ENCODE data around the gene TNNI3K. TPM values are rescaled to one million over a fixed set of nuclear protein-coding genes. Genes with fewer than 3 reads are reported as not detected.

TNNI3K gene
- total RNA-seq, 1 experiment from 2014 or later: 0.49 TPM

DNA sequence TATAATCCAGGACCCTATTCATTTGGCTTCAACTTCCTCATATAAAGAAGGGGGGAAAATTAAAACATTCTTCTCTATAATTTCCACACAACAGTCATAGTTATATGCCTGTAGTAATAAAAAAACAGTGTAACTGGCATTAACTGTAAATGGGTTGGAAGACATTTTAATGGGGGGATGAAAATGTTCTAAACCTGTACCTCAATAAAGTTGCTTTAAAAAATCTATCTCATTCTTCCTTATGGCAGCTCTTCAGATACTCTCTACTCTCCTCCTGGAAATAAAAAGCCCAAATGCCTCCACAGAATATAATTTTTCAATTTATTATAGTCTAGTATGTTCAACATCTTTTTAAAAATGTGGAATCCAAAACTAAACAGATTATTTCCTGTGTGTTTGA is 39.8 kb upstream of the TNNI3K start:
- no TSS peak for BruUV-seq (replicated peaks)
- Histone ChIP-seq H3K9me2 (ENCODE audit: insufficient read depth) (no peaks in the 10 kb centered on the region), H3K27ac (ENCODE audit: low read depth, low read length) (no peak overlapping the region), H3K36me3 (ENCODE audit: control insufficient read depth in 1 of 2, insufficient read depth in 2 of 2, low read length in 2 of 2) (no peaks in the 10 kb centered on the region), H3K4me2 (ENCODE audit: low read length) (no peak overlapping the region), H3K79me2 (ENCODE audit: insufficient read depth, low read length) (no peaks in the 10 kb centered on the region), H4K20me1 (ENCODE audit: insufficient read depth) (no peaks in the 10 kb centered on the region), H3K4me3 (replicated peaks in 1 of 2; ENCODE audit: low read depth in 1 of 2, low read length in 2 of 2) (no peak overlapping the region), H3K9ac (ENCODE audit: low read length) (no peak overlapping the region), H2AFZ (ENCODE audit: low read depth, low read length, poor library complexity, severe bottlenecking) (no peak overlapping the region), H3K27me3 (ENCODE audit: insufficient read depth, low read length) (no peaks in the 10 kb centered on the region), H3K9me3 (ENCODE audit: control insufficient read depth in 1 of 2, insufficient read depth in 1 of 2, low read depth in 1 of 2, low read length in 2 of 2) (no peaks in the 10 kb centered on the region), H3K4me1 (ENCODE audit: control insufficient read depth in 1 of 2, insufficient read depth in 2 of 2, low read length in 2 of 2) (peaks cover 3 to 14% of the 10 kb centered on the region in 2 experiments; a peak in 3 of 4 replicates)
- ChIA-PET POLR2A (no interaction called here), CTCF (no interaction called here), RAD21 (ENCODE audit: low non-redundant PET in 1 of 2, low total read pairs in 2 of 2, uncharacterized antibody in 2 of 2, unreplicated experiment in 2 of 2) (interaction anchor here in 1 of 2 experiments (0.6 kb wide), 1 partner anchor 24 kb away, joined by 4 read pairs; no protein-coding TSS in a partner anchor)
- TF ChIP-seq CEBPB (IDR thresholded peaks at IDR 0.05; ENCODE audit: low read depth) (no peak), POLR2AphosphoS5 (IDR thresholded peaks at IDR 0.05; ENCODE audit: low read depth, low read length) (no peak)
- TF ChIP-seq, protein P1, sequence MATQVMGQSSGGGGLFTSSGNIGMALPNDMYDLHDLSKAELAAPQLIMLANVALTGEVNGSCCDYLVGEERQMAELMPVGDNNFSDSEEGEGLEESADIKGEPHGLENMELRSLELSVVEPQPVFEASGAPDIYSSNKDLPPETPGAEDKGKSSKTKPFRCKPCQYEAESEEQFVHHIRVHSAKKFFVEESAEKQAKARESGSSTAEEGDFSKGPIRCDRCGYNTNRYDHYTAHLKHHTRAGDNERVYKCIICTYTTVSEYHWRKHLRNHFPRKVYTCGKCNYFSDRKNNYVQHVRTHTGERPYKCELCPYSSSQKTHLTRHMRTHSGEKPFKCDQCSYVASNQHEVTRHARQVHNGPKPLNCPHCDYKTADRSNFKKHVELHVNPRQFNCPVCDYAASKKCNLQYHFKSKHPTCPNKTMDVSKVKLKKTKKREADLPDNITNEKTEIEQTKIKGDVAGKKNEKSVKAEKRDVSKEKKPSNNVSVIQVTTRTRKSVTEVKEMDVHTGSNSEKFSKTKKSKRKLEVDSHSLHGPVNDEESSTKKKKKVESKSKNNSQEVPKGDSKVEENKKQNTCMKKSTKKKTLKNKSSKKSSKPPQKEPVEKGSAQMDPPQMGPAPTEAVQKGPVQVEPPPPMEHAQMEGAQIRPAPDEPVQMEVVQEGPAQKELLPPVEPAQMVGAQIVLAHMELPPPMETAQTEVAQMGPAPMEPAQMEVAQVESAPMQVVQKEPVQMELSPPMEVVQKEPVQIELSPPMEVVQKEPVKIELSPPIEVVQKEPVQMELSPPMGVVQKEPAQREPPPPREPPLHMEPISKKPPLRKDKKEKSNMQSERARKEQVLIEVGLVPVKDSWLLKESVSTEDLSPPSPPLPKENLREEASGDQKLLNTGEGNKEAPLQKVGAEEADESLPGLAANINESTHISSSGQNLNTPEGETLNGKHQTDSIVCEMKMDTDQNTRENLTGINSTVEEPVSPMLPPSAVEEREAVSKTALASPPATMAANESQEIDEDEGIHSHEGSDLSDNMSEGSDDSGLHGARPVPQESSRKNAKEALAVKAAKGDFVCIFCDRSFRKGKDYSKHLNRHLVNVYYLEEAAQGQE (IDR thresholded peaks at IDR 0.05; ENCODE audit: low read depth): no peak
- no peak for DNase-seq (ENCODE audit: low read depth, low spot score)
- no peak for ATAC-seq
- intact Hi-C loops (cut with micrococcal nuclease): no loop called here

DNA sequence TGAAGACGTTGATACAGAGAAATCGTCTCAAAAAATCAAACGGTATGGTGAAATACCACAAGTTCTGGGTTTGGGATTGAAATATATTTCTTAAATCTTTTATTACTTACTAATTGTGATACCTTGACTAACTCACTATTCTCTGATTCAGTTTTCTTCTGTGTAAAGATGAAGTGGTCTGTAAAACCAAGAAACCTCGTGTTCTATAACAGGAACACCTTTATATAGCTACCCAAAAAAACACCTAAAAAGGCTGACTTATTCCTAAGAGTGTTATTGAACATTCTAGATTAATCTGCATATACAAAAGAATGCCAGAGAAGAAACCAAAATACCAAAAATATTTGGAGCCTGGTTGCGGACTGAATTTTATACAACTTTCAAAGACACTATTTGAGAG is 37.9 kb upstream of the TNNI3K start:
- no peak overlapping the region for H3K27ac ChIP-seq (ENCODE audit: low read depth, low read length)
- H3K4me3 ChIP-seq (replicated peaks in 1 of 2; ENCODE audit: low read depth in 1 of 2, low read length in 2 of 2): peak overlapping the region; percentile 72 to 85
- no peaks in the 10 kb centered on the region for H3K9me3 ChIP-seq (ENCODE audit: control insufficient read depth in 1 of 2, insufficient read depth in 1 of 2, low read depth in 1 of 2, low read length in 2 of 2)
- peaks cover 3 to 14% of the 10 kb centered on the region in 2 experiments; a peak in 3 of 4 replicates for H3K4me1 ChIP-seq (ENCODE audit: control insufficient read depth in 1 of 2, insufficient read depth in 2 of 2, low read length in 2 of 2)
- POLR2A ChIA-PET: no interaction called here
- H3K9me2 ChIP-seq (ENCODE audit: insufficient read depth): no peaks in the 10 kb centered on the region
- H4K20me1 ChIP-seq (ENCODE audit: insufficient read depth): no peaks in the 10 kb centered on the region
- RAD21 ChIA-PET (ENCODE audit: low non-redundant PET in 1 of 2, low total read pairs in 2 of 2, uncharacterized antibody in 2 of 2, unreplicated experiment in 2 of 2): no interaction called here
- intact Hi-C loops (cut with micrococcal nuclease): no loop called here
- peak overlapping the region; percentile 66 for H3K9ac ChIP-seq (ENCODE audit: low read length)
- peak overlapping the region; percentile 57 for H2AFZ ChIP-seq (ENCODE audit: low read depth, low read length, poor library complexity, severe bottlenecking)
- CTCF ChIA-PET: no interaction called here
- H3K4me2 ChIP-seq (ENCODE audit: low read length): peak overlapping the region; percentile 85
- no TSS peak for BruUV-seq (replicated peaks)
- no peak for DNase-seq (ENCODE audit: low read depth, low spot score)
- H3K27me3 ChIP-seq (ENCODE audit: insufficient read depth, low read length): no peaks in the 10 kb centered on the region
- H3K79me2 ChIP-seq (ENCODE audit: insufficient read depth, low read length): no peaks in the 10 kb centered on the region
- H3K36me3 ChIP-seq (ENCODE audit: control insufficient read depth in 1 of 2, insufficient read depth in 2 of 2, low read length in 2 of 2): no peaks in the 10 kb centered on the region
- no peak for ATAC-seq
- TF ChIP-seq EZH2 (IDR thresholded peaks at IDR 0.05) (no peak), YY1 (IDR thresholded peaks at IDR 0.05; ENCODE audit: extremely low read depth, insufficient replicate concordance, low read depth, low read length) (no peak), ZNF274 (IDR thresholded peaks at IDR 0.05; ENCODE audit: low read depth, low read length) (no peak), RAD21 (IDR thresholded peaks at IDR 0.05; ENCODE audit: low read depth) (no peak), SP1 (IDR thresholded peaks at IDR 0.05; ENCODE audit: low read depth) (no peak)
- TF ChIP-seq, protein P2, sequence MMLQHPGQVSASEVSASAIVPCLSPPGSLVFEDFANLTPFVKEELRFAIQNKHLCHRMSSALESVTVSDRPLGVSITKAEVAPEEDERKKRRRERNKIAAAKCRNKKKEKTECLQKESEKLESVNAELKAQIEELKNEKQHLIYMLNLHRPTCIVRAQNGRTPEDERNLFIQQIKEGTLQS (IDR thresholded peaks at IDR 0.05): no peak
- TF ChIP-seq, protein P3, sequence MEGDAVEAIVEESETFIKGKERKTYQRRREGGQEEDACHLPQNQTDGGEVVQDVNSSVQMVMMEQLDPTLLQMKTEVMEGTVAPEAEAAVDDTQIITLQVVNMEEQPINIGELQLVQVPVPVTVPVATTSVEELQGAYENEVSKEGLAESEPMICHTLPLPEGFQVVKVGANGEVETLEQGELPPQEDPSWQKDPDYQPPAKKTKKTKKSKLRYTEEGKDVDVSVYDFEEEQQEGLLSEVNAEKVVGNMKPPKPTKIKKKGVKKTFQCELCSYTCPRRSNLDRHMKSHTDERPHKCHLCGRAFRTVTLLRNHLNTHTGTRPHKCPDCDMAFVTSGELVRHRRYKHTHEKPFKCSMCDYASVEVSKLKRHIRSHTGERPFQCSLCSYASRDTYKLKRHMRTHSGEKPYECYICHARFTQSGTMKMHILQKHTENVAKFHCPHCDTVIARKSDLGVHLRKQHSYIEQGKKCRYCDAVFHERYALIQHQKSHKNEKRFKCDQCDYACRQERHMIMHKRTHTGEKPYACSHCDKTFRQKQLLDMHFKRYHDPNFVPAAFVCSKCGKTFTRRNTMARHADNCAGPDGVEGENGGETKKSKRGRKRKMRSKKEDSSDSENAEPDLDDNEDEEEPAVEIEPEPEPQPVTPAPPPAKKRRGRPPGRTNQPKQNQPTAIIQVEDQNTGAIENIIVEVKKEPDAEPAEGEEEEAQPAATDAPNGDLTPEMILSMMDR (IDR thresholded peaks at IDR 0.05 in 2 of 3, conservative IDR thresholded peaks at IDR 0.05 in 1 of 3; ENCODE audit: borderline replicate concordance in 1 of 3, insufficient read depth in 1 of 3, low read depth in 2 of 3, low read length in 2 of 3): no peak
- TF ChIP-seq, protein P1 (IDR thresholded peaks at IDR 0.05; ENCODE audit: low read depth): no peak
